HG03095 (cell line): ENCODE measurements around the gene KRTAP10-10.
"Not testable (repeated sequence)": the region's sequence is repeated elsewhere in the genome, so short reads cannot be mapped to it uniquely, and the experiment has no call there.

Source experiments
- ATAC-seq: cut with Tn5 transposase; IDR thresholded peaks from one replicate; pipeline ENCODE4 v1.9.1; 2021; ENCODE audit warnings: moderate library complexity; ENCODE audit not compliant: unreplicated experiment

KRTAP10-10 gene

DNA sequence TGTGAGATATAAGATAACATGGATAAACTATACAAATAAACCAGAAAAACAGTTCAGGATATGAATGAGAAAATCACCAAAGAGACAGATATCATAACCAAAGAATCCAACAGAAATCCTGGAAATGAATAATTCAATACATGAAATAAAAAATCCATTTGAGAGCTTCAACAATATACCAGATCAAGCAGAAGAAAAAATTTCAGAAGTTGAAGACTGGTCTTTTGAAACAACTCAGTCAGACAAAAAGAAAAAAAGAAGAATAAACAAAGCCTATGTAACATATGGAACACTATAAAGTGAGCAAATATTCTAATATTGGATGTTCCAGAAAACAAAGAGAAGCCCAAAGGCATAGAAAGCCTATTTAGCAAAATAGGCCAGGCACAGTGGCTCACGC is 34.8 kb downstream of the KRTAP10-10 start:
- no peak for ATAC-seq

DNA sequence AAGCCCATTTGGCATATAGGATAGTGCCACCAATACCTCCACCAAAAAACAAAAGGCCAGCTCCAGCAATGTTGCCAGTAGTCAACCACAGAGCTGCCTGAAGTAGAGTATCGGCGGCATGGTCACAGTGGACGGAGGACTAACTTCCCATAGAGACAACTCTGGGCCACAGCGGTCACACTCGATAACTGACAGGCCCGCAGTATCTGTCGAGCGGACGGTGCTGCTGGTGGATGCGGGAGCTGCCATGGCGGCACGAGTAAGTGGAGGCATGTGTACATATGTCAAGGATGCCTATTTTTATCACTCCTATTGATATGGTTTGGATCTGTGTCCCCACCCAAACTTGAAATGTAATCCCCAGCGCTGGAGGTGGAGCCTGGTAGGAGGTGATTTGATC is 40.7 kb downstream of the KRTAP10-10 start:
- no peak for ATAC-seq

DNA sequence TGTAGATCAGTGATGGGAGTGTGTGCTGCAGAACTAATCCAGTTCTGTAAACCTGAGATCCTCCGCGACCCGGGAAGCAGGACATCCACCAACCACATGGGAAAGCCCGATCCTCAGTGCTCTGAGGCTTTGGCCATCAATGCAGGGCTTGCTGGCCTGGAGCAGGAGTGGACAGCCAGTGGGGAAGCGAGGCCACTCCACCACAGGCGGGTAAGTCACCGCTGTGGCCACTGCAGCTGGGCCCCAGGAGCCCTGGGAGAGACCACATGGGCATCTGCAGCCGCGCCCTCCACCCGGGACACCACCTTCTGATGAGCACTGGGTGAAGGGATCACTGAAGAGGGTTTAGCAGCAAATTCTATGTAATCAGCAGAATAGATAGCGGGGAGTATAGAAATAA is 44.0 kb downstream of the KRTAP10-10 start:
- ATAC-seq, result no peak

DNA sequence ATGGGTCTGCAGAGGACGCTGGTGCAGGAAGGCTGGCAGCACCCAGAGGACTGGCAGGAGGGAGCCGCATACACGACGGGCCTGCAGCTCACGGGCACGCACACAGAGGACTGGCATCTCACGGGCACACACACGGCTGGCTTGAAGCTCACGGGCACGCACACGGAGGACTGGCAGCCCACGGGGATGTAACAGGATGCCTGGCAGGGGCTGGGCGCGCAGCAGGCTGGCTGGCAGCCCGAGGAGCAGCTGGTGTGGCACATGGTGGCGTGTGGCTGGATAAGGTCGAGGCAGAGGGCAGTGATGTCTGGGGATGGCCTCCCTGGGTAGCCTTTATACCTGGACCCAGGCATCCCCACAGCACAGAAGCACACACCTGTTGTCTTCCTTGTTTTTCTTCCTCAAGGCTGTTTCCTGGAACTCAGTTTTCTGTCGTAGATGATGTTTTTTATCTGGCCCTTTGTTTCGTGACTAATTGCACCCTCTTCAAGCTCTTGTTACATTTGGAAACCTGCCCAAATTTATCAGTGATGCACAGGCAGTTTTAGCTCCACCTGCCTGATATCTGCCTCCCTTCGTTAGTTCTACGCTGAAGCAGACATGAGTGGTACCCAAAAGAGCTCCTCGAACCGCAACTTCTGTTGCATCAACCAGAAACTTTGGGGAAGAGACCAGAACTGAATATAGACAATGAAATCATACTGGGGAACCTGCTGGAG is 44.9 kb downstream of the KRTAP10-10 start, which contains the start of gene KRTAP12-1:
TSS of gene KRTAP12-1 (minus strand) at position 303 of the 719 bp plus-strand sequence. CDS start at position 263, 40 bp downstream.
- no peak for ATAC-seq

DNA sequence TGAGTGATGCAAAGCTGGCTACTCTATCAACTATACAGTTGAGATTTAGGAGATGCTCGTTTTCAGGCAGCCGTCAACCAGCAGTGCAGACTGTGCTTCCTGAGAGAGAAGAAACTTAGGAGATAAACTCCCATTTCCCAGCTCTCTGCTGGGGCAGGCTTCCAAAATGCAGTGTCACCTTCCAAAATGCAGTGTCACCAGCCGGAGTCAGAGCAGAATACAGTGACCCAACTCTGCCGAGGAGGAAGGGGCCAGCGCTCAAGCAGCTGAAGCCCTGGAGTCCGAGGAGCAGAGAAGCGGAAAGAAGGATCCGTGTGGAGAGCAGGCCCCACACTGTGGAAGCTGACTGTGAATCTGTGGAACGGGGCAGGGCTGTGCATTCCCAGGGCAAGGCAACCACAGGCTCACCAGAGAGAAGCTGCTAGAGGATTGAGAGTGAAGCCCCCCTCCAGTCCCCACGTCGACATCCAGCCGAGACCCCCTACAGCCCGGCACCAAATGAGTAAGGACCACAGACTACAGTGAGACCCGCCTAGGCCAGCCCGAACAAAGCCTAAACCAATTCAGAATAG is 45.5 kb downstream of the KRTAP10-10 start:
- no peak for ATAC-seq

DNA sequence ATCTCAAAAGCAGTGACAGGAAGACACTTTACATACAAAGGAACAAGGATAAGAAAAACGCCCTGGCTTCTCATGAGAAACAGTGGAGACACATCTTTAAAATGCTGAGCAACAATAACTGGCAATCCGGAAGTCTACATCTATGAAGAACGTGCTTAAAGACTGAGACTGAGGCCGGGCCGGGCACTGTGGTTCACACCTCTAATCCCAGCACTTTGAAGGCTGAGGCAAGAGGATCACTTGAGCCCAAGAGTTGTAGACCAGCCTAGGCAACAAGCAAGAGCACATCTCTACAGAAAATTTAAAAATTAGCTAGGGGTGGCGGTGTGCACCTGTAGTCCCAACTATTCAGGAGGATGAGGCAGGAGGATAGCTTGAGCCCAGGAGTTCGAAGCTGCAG is 46.9 kb downstream of the KRTAP10-10 start:
- ATAC-seq, result no peak

DNA sequence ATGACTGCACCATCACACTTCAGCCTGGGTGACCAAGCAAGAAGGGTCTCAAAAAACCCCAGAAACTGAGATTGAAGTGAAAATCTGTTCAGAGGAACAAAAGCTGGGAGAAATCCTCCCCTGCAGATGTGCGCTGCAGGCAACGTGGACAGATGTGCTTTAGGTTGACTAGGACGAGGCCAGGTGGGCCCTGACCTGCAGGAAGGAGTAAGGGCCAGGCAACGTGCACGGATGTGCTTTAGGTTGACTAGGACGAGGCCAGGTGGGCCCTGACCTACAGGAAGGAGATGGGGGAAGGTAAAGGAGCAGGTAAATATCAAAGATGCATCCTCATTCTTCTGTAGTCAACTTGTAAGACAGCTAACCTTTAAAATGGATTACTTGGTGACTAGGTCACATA is 47.3 kb downstream of the KRTAP10-10 start:
- ATAC-seq, result no peak

DNA sequence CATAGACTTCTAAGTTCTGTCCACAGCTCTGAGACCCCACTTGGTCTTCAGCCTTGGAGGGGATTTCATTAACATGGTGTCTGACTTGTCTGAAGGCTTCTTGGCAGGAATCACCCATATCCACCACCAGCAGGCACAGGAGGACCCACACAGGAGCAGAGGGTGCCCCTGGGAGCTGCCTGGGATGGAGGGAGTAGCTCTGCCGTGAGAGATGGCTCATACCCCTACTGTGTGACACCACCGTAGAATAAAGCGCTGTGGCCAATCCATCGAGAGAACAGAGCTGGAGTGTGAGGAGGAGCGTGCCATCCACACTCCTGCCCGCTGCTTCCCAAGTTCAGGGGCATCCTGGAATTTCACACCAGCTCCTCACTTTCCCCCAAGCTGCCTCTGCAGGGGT is 47.9 kb downstream of the KRTAP10-10 start:
- not testable (repeated sequence) for ATAC-seq

DNA sequence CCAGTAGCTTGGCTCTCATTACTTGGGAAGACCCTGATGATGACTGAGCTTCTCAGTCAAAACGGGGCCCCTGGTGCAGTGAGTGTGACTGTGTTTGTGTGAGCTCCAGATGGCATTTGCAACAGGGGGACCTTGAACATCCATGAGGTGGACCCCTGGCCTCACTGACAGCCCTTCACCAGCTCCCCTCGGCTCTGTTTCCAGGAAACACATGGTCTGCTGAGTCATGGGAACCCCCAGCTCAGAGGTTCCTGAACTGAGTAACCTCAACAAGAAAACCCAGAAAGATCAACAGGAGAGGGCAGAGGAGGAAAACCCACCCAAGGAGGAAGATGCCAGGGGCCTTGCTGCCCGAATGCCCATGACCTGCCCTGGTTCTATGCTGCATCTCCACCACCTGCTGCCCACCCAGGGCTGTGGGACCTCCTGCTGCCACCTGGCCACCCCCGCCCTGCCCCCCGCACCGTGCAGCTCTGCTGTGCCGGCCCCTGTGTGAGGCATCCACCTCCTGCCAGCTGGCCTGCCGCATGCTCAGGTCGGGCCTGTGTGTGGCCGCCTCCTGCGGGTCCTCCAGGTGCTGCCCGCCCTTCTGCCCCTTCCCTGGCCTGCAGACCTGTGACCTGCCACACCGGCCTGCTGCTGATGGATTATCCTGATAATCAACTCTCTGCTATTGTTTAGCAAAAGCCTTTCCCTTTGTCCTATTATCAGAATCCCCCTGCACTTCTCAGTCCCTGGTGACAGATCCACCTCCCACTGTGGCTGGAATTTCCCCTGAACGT is 49.0 kb downstream of the KRTAP10-10 start:
- no peak for ATAC-seq

DNA sequence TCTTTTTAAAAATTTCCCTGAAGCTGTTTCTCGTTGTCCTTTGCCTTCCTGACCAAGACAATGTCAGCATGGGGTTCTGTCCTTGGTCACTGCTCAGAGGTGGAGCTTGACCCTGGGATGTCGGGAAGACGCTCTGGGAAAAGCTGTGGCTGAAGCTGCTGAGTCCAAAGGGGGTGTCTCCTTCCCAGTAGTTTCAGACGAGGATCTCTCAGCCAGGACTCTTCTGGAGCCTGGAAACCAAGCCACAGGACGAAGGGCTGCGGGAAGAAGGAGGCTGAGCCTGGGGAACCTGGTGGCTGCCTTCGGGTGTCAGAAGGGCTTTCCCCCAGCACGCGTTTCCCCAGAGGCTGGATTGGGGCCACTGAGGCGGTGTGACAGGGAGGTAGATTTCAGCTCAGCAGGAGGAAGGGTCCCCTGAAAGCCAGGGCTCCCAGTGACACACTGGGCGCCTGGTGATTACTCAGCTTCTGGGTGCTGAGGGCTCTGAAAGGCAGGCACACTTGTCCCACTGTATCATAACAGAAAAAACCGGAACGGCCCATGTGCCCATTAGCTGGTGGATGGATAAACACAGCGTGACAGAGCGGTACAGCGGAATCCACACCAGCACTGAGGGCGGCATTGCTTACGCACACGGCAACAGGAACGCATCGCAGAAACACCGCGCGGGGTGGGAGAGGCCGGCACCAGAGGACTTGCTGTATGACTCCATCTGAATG is 49.8 kb downstream of the KRTAP10-10 start:
- no peak for ATAC-seq

DNA sequence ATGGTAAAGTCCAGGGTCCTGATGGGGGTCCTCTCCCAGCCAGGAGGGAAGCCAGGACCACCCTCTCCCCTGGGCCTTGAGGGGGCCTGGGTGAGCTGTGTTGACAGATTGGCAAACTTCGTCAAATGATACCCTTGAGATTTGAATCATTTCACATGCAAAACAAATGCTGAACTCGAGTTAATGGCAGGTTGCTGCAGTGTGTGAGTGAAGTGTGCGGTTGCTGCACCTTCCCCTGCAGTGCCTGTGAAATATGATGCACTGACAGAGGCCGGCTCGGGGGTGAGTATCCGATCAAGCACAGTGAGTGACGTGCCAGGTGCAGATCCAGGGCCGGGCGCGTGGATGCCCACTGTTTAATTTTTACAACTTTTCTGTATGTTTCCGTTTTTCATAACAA is 50.5 kb downstream of the KRTAP10-10 start:
- no peak for ATAC-seq
